DMS79 treated with DMSO at 0.1 percent for 48 hours (cell line): ENCODE results near the gene UTP14A.
A peak's percentile ranks its signal among the peaks of the same experiment; 100 is the strongest.

Source experiments
- DNase-seq: peaks from one replicate; lab custom pipeline; 2025; lab: John Stamatoyannopoulos, UW

UTP14A gene

GRCh38 chrX:129953881-129954280 is 47.9 kb downstream of the UTP14A start:
- no peak for DNase-seq

- no peak for DNase-seq
Observed at GRCh38 chrX:129954804-129955203, 48.8 kb downstream of the UTP14A start.

GRCh38 chrX:129955682-129956081 is 49.7 kb downstream of the UTP14A start:
- no peak for DNase-seq

- no peak for DNase-seq
Observed at GRCh38 chrX:129956145-129956544, 50.2 kb downstream of the UTP14A start.

GRCh38 chrX:129956765-129957164 is 50.8 kb downstream of the UTP14A start:
- no peak for DNase-seq

GRCh38 chrX:129957241-129958082 is 51.5 kb downstream of the UTP14A start:
- peak; percentile 20 for DNase-seq

GRCh38 chrX:129958083-129958465 is 52.1 kb downstream of the UTP14A start:
- no peak for DNase-seq

GRCh38 chrX:129958814-129959492 is 53.0 kb downstream of the UTP14A start:
- no peak for DNase-seq

- no peak for DNase-seq
Observed at GRCh38 chrX:129959493-129959832, 53.5 kb downstream of the UTP14A start.

- DNase-seq: peak; percentile 34
Observed at GRCh38 chrX:129961180-129962083, 55.5 kb downstream of the UTP14A start.

GRCh38 chrX:129963729-129964128 is 57.8 kb downstream of the UTP14A start:
- no peak for DNase-seq

- DNase-seq: no peak
Observed at GRCh38 chrX:129965166-129965565, 59.2 kb downstream of the UTP14A start.

GRCh38 chrX:129968968-129969367 is 63.0 kb downstream of the UTP14A start:
- no peak for DNase-seq

GRCh38 chrX:129976441-129976840 is 70.5 kb downstream of the UTP14A start:
- no peak for DNase-seq
